HG02759 (cell line): ENCODE results near the gene OTOA.
A peak's percentile ranks its signal among the peaks of the same experiment; 100 is the strongest.
"Not testable (repeated sequence)": the region's sequence is repeated elsewhere in the genome, so short reads cannot be mapped to it uniquely, and the experiment has no call there.

ENCODE experiments used
- ATAC-seq: cut with Tn5 transposase; IDR thresholded peaks from one replicate; pipeline ENCODE4 v1.9.1; 2021; ENCODE audit warnings: mild to moderate bottlenecking, moderate library complexity; ENCODE audit not compliant: unreplicated experiment

Gene OTOA

DNA sequence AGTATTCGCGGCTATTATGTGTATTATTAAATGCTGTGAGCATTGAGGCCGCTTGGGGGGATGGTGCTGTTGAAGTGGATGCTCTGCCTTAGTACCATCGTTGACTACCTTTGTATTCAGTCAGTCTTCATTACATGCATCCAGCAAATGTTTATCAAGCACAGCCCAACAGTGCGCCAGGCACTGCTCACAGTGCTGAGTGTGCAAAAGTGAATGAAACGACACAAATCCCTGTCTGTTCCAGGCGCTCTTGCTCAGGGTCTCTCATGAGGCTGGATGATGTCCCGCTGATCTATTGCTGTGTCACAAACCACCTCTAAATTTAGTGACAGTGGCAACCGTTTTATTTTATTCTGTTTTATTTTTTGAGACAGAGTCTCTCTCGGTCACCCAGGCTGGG, 53.8 kb downstream of the OTOA start:
- no peak for ATAC-seq

DNA sequence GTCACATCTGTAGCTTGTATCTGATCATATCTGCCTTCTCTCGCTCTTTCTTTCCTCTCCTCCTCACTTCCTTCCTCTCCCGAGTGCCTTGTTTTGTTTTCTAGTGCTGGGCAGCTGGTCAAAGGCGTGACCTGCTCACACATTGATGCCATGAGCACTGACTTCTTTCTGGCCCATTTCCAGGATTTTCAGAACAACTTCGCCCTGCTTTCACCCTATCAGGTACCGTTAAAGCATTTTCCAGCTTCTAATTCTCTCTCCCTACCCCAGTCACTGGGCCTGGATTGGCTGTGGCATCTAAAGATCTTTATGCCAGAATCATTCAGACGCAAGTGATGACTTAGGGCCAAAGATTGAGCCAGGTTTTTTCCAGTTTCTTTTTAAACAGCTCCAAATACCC, 55.5 kb downstream of the OTOA start:
- no peak for ATAC-seq

GRCh38 chr16:21720533-21720932, 56.8 kb downstream of the OTOA start:
- no peak for ATAC-seq

DNA sequence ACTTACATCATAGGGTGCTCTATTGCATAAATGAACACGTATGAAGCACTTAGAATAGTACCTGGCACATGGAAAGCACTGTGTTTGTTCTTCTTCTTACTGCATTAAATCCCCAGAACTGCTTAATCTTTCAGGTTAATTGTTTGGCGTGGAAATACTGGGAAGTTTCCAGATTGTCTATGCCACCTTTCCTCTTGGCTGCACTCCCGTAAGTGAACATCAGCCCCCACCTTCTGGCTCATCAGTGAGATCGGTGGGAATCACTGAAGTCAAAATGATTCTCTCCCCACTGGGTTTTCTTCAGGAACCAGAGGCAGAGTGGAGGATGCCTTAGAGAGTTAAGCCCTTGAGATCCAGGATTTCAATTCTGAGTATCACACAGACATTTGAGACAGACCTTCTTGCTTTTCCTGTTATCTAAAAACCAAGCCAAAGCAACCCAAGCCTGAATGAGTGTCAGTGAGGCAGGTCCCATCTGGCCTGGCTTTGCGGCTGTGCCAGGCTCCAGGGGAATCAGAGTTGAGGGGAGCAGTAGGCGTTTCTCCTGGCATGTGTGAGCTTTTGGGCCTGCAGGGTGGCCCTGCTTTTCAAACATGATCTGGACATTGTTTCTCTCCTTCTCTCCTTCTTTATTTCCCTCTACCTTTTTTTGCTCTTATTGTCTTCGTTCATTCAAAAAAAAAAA, 59.1 kb downstream of the OTOA start:
- ATAC-seq, result no peak

DNA sequence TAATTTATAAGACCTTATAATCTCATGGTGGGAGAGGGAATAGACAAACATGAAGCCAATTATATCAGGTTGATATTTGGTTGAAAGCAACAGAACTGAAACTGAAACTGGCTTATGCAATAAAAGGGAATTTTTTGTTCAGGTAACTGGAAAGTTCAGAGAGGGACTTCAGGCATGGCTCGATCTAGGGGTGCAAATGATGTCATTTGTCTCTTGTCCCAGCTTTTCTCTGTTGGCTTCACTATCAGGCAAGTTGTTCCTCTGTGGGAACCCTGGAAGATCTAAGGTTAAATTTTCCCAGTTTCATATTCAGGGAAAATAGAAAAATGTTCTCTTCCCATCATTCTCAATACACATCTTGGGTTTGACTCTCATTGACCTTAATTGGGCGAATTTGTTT, 59.8 kb downstream of the OTOA start:
- no peak for ATAC-seq

DNA sequence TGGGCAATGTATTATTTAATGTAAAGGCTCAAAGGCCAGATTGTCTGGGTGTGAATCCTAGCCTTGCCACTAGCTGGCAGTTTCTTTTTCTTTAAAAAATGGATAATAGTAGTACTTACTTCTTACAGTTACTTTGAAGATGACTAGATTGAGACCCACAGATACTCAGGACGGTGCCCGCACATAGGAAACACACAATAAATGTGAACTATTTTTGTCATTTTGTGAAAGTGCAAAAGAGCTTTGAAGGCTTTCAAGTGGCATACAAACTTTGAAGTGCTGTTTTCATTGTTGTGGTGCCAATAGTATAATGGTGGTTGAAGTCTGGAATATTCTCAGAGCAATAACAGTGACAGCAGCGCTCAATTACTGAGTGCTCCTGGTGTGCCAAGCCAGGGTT, 63.6 kb downstream of the OTOA start:
- ATAC-seq, result no peak

DNA sequence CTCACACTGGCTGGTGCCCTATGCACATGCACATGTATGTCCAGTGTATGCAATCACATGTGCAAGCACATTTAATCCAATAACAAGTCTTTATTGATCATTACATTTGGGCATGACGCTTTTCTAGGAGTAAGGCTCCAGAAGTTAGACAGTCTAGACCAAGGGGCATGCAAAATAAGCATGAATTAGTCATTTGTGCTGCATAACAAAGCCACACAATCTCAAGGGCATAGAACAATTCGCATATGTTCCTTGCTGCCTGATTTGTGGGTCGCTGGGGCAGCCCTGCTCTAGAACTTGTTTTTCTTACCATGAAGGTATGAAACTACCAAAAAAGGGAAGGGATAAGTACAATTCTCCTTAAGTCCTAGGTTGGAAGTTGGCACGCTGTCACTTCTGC, 67.5 kb downstream of the OTOA start:
- ATAC-seq, result not testable (repeated sequence)

DNA sequence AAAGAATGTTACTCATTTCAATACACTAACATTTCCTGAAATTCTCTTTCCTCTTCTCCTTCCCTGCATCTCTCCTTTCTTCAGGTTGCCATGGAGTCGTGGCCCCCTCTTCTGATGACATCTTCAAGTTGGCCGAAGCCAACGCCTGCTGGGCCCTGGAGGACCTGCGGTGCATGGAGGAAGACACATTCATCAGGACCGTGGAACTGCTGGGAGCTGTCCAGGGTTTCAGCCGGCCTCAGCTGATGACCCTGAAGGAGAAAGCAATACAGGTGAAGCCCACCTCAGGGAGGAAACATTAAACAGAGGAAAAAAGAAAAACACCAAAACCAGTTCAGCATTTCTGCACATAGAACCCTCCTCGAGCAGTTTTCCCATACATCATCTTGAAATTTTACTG, 76.9 kb downstream of the OTOA start:
- ATAC-seq, result not testable (repeated sequence)

DNA sequence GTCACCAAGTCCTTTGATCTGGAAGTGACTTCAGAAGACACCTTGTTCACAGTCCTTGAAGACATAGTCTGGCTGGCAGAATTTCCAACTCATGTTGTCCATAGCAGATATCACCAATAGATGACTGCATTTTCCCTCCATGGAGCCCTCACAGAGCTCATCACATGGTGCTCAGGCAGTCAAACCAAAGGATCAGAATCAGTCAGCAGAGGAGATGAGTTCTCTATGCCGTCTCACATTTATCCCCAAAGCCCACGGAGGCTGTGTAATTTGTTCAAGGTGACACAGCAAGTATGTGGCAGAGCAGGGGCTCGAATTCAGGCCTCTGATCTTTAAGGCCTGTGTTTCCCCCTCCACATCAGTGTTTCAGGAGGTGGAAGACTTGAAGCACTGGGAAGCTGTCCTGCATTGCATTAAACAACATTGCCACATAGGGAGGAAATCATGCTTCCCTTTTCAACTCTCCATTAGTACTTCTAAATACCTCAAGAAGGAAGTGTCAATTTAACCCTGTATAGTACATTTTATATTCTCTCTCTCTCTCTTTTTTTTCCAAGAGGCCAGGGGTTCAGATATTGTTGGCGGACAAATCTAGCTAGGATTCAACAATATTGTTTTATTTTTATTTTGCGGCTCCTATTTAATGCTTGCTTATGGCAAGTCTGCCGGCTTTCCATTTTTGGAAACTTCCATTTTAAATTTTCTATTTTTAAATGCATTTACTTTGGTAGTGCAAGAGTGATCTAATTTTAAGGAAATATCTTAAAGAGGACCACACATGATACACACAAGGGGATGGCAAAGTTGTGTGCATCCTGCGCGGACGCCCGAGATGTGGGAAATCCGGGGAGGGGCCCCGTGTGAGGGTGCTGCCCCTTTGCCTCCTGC, 92.7 kb downstream of the OTOA start:
- not testable (repeated sequence) for ATAC-seq

DNA sequence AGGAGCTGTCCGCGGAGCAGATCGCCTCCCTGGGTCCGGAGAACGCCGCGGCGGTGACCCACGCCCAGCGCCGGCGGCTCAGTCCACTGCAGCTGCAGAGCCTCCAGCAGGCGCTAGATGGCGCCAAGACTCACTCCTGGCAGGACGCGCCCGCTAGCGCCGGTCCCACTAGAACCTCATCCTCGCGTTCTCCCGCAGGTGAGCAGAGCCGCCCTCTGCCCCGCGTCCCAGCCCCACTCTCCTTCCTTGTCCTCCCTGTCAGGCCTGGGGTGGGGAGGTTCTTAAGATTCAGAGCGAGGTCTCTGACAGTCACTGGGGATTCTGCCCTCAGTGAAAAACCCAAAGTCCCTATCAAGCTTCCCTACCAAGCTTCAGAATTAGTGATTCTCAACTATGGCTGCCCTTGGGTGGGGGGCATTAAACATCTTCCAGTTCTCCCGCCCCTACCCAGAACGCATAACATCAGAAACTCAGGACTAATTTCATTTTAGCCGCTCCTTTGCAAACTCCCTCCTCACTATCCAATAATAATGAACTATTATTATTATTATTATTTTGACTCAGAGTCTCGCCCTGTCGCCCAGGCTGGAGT, 93.4 kb downstream of the OTOA start:
- ATAC-seq, result peak; percentile 81

DNA sequence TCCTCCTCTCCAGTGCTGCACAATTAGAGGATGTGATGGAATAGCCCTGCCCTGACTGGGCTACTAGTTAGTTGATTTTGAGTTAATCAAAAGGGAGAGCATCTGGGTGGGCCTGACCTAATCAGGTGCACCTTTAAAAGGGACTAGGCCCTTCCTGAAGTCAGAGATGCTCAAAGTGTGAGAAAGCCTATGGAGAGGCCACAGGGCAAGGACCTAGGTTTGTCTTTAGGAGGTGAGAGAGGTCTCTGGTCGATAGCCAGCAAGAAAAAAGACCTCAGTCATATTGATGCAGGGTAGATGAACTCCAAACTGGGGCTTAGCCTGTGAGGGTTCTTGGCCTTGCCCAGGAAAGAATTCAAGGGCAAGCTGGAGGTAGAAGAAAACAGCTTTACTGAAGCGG, 104.5 kb downstream of the OTOA start:
- not testable (repeated sequence) for ATAC-seq

DNA sequence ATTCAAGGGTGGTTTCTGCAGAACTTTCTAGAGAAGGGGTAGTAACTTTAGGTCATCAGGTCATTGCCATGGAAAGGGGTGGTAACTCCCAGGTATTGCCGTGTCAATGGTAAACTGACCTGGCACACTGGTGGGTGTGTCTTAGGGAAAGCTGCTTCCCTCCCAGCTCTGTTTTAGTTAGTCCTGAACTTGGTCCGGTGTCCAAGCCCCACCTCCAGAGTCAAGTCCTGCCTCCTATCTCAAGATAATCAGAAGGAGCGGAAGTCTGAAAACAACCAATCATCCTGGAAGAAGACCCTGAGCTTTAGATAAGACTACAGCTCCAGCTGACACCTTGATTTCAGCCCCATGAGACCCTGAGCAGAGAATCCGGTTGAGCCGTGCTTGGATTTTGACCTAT, 105.0 kb downstream of the OTOA start:
- ATAC-seq, result not testable (repeated sequence)

DNA sequence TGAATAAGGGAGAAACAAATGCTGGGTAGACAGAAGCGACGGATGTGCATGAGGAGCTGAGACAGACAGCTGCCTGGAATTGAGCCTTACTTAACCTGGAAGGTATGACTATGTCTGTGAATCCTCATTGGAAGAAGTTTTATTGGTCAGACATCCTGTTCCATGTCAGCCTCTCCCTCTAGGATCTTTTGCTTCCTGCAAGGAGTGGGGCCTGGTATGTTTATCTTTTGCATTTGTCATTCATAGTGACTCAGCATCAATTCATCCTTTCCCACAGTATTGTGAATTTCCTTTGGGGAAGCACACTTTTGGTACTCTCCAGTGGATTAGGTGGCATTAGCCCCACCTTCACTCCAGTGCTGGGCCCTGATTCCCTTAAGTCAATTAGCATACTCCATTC, 105.5 kb downstream of the OTOA start:
- ATAC-seq, result not testable (repeated sequence)

GRCh38 chr16:21770584-21770983, 106.8 kb downstream of the OTOA start:
- not testable (repeated sequence) for ATAC-seq

GRCh38 chr16:21772547-21773206, 108.9 kb downstream of the OTOA start:
- ATAC-seq, result not testable (repeated sequence)

DNA sequence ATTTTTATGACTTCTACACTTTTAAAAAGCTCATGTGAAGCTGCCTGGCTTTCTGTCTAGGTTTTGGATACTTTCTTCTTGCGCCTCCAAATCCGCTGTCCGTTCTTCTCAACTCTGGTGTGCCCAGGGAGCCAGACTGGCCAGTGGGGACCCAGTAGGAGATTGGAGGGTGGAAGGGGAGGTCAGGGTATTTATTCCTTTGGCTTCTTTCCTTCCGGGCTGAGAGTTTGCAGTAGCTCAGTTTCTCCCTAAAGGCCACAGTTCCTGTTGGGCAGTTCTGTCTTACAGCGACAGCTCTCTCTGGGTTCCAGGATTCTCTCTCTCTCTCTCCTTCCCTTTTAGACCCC, 109.4 kb downstream of the OTOA start:
- ATAC-seq, result not testable (repeated sequence)

- ATAC-seq, result not testable (repeated sequence)
Measured at GRCh38 chr16:21780525-21780924, 116.8 kb downstream of the OTOA start.

- ATAC-seq, result peak; percentile 65
Measured at GRCh38 chr16:21790506-21790905, 126.7 kb downstream of the OTOA start.

- not testable (repeated sequence) for ATAC-seq
Measured at GRCh38 chr16:21793310-21793709, 129.5 kb downstream of the OTOA start.

GRCh38 chr16:21798601-21799000, 134.8 kb downstream of the OTOA start:
- ATAC-seq, result not testable (repeated sequence)
